ENCODE measurements around the gene CACUL1. TPM values are rescaled to one million over a fixed set of nuclear protein-coding genes. Genes with fewer than 3 reads are reported as not detected.

CACUL1 gene
- total RNA-seq, 1 donor from 2014 or later: 30.3 TPM

GRCh38 chr10:118635674-118636402, 118.9 kb downstream of the CACUL1 start:
- no peak for DNase-seq

DNA sequence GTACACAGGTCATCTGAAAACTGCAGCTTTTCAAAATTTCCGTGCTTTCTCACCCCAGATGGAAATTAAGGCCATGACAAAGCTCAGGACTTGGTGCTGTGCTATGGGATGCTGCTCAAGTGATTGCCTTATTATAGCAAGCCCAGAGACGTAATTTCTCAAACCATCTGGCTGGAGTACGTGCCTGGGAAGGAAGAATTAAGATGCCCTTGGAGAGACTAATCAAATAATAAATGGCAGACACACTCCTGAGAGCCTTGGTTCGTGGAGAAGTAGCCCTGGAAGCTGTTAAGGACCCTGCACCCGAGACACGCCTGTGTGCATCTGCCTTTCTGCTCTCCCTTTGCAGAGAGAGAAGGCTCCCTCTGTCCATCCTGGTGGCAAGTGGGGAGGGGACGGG, 121.0 kb downstream of the CACUL1 start:
- DNase-seq: no peak

DNA sequence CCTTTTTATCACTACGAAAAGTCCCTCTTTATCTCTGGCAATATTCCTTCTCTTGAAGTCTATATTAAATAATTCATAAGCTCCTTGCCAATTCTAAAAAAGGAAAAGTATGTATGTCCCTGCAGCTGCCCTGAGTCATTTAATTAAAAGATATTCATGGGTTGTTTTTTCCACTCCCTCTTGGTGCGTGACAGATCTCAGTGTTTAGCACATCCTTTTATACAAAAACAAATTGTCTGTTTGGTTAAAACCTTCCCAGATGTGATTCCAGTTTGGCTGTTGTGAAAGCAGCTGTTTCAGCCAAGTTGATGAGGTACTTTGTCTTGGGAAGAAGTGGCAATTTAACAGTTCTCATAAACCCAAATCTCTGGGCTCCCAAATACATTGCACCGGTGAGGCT, 125.6 kb downstream of the CACUL1 start:
- peak; percentile 25 for DNase-seq

DNA sequence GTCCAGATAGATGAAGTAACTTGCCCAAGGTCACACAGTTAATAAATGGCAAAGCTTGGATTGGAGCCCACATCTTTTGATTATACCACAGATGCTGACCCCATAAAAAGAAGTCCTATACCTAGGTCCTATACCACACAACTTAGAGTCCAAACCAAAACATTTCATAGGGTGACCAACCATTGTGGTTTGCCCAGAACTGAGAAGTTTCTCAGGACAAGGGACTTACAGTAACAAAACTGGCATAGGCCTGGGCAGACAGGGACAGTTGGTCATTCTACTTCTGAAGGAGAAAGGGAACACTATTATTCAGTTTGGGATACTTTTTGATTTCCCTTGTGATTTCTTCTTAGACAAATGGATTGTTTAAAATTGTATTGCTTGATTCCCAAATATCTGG, 126.4 kb downstream of the CACUL1 start:
- no peak for DNase-seq

DNA sequence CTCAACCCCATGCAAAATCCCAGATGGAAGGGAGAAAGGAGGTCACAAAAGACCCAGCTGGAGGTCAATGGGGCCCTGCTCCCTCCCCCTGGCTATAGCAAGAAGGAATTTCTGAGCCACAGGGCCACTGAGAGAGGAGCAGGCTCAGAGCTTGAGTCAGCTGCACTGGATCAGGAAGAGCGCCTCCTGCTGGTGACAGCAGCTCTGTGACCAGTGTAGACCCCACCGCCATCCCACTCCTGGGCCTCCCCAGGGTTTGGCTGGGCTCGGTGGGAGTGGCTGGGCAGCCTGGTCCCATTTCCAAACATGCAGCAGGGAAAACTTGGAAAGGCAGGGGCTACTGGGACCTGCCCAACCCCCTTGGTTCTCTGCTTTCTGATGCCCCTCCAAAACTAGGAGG, 127.8 kb downstream of the CACUL1 start:
- DNase-seq: no peak

Other genes starting within 250 kb of the CACUL1 start
- gene PRLHR, start 159.3 kb downstream of the CACUL1 start, total RNA-seq: under 0.01 TPM